Body of pancreas (tissue), 4 donors: ENCODE measurements around the gene CDK13. TPM values are rescaled to one million over a fixed set of nuclear protein-coding genes. Genes with fewer than 3 reads are reported as not detected.
A peak's percentile ranks its signal among the peaks of the same experiment; 100 is the strongest.

Experiments used
- ATAC-seq: fragments of 150-250 bp; one replicate; pipeline ENCODE4 v1.9.1; 2016
- DNase-seq, 4 donors: peaks; one replicate each; pipeline ENCODE4 v3.0.0-alpha.2; 2019
- H3K27ac ChIP-seq, 4 donors: fragments of 200-600 bp; sonication (generic); 1 replicate in 3 of 4; 2 replicates in 1 of 4; pipeline versions ENCODE4 v1.5.1 to v1.6.1; 2016 to 2019; ENCODE audit warnings: mild to moderate bottlenecking in 1 of 4, mixed read lengths in 1 of 4, moderate library complexity in 1 of 4
- H3K27me3 ChIP-seq, 2 donors: fragments of 200-600 bp; sonication (generic); one replicate each; pipeline ENCODE4 v1.6.0; 2016; ENCODE audit warnings: mild to moderate bottlenecking in 1 of 2
- H3K36me3 ChIP-seq, 2 donors: fragments of 200-600 bp; sonication (generic); replicated peaks in 1 of 2; 2 replicates each; pipeline ENCODE4 v1.5.1; 2016; ENCODE audit warnings: low read depth in 2 of 2; ENCODE audit not compliant: insufficient read depth in 1 of 2
- H3K4me1 ChIP-seq: fragments of 200-600 bp; sonication (generic); one replicate; pipeline ENCODE4 v1.6.0; 2016
- H3K4me3 ChIP-seq, 2 donors: fragments of 200-600 bp; sonication (generic); 1 replicate in 1 of 2; 2 replicates in 1 of 2; pipeline ENCODE4 v1.5.1; 2016 to 2019
- H3K9me3 ChIP-seq, 3 donors: fragments of 200-600 bp; sonication (generic); 1 replicate in 2 of 3; 2 replicates in 1 of 3; pipeline ENCODE4 v1.5.1; 2016
- CTCF ChIP-seq, 7 experiments: fragments of 450-650 bp in 4 of 7; fragments of 200-600 bp in 3 of 7; sonication (generic) in 3 of 7; IDR thresholded peaks; one replicate each; pipeline ENCODE4 v1.5.1; 2016 to 2019; ENCODE audit warnings: antibody characterized with exemption in 7 of 7
- POLR2A ChIP-seq, 3 donors: fragments of 450-650 bp; IDR thresholded peaks; one replicate each; pipeline ENCODE4 v1.6.1; 2016; ENCODE audit warnings: antibody characterized with exemption in 3 of 3, mild to moderate bottlenecking in 2 of 3
- WGBS, 2 donors: methylation state at CpG; one replicate each; pipeline ENCODE4 v1.1.5; 2017; 5-methylcytosine and 5-hydroxymethylcytosine counted together
- intact Hi-C: fragments of 100-400 bp; cut with DNase I; formaldehyde crosslinking; loops from one replicate; pipeline ENCODE4 v1.15.1; 2023
- total RNA-seq, 2 donors: library from RNA; depleted of rRNA; stranded (reverse); fragments of >200 nt; gene quantifications; one replicate each; pipeline ENCODE4 v1.1.0, GENCODE V29; 2016

The CDK13 gene
- total RNA-seq, 2 donors from 2014 or later = 73.2 to 97.6 TPM

- Histone ChIP-seq H3K4me3 (no peak overlapping the region), H3K4me1 (peaks cover 8% of the 10 kb centered on the region), H3K9me3 (no peaks in the 10 kb centered on the region), H3K27ac (no peak overlapping the region), H3K27me3 (no peaks in the 10 kb centered on the region), H3K36me3 (no peaks in the 10 kb centered on the region)
- ATAC-seq (no peak), DNase-seq (no peak)
- 81 to 83% methylated on average over 9 of the region's 9 CpGs for WGBS, 2 donors
- TF ChIP-seq CTCF (IDR thresholded peaks at IDR 0.05) (no peak), POLR2A (IDR thresholded peaks at IDR 0.05) (no peak)
- intact Hi-C loops = no loop called here
These were observed 3.4 kb upstream of the CDK13 start for GRCh38 chr7:39946693-39947092.

GRCh38 chr7:39948375-39948955 is 1.6 kb upstream of the CDK13 start:
- no peak for TF ChIP-seq POLR2A (IDR thresholded peaks at IDR 0.05)
- no peak for TF ChIP-seq CTCF (IDR thresholded peaks at IDR 0.05)
- no peaks in the 10 kb centered on the region for H3K27me3 ChIP-seq
- WGBS, 2 donors = 32 to 37% methylated on average over 10 of the region's 10 CpGs
- intact Hi-C loops = no loop called here
- H3K36me3 ChIP-seq = no peaks in the 10 kb centered on the region
- no peak for DNase-seq
- H3K4me1 ChIP-seq = peaks cover 9% of the 10 kb centered on the region
- no peaks in the 10 kb centered on the region for H3K9me3 ChIP-seq
- H3K27ac ChIP-seq = peak overlapping the region; percentile 73 to 99 (median 99)
- H3K4me3 ChIP-seq = peak overlapping the region in 1 of 2 donors; percentile 38
- ATAC-seq = no peak

DNA sequence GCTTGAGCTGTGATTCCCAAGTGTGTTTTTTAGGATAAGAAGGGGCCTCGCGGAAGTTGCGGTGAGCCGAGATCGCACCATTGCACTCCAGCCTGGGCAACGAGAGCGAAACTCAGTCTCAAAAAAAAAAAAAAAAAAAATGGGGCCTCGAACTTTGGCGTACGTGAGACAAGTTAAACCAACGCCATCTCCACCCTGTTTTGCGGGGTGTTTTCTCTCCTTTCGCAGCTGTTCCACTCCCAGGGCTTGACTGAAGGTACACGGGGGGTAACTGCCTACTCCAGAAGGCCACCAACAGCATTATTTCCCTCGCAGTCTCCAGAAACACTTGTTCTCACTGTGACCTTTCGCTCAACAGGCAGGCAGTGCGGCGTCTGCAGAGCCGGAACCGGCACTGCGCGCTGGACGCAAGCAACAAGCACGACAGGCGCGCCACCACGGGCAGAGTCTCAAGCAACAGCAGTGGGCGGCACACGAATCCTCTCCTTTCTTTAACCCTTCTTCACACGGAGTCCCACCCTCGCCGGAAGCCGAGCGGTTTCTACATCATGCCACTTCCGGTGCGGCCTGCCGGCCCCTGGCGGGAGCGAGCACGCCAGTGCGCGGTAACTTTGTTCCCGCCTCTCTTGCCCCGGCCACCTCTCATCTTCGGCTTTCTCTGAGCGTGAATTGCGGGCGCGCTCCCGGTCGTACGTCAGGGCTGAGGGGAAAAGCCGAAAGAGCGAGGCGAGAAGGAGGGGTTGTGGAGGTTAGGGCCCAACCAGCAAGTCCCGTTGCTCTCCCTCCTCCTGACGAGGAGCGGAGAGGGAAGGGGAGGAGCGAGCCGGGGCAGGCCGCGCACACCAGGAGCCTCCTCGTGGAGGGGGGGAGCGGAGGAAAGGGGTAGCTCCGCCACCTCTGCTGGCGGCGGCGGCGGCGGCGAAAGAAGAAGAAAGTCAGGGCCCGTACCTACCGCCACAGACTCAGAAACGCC is 814 bp upstream of the CDK13 start:
- no peaks in the 10 kb centered on the region for H3K36me3 ChIP-seq
- TF ChIP-seq CTCF (IDR thresholded peaks at IDR 0.05) (peak in 3 of 7 experiments; percentile 8 to 29 (median 12)), POLR2A (IDR thresholded peaks at IDR 0.05) (peak; percentile 84 to 98 (median 98))
- intact Hi-C loops = no loop called here
- ATAC-seq = peak; percentile 87
- peak; percentile 97 to 99 (median 97) for DNase-seq
- 0 to 1% methylated on average over 42 to 72 of the region's 74 CpGs for WGBS, 2 donors
- peaks cover 17% of the 10 kb centered on the region for H3K4me1 ChIP-seq
- H3K9me3 ChIP-seq = no peaks in the 10 kb centered on the region
- H3K4me3 ChIP-seq = peak overlapping the region; percentile 75 to 90
- H3K27me3 ChIP-seq = no peaks in the 10 kb centered on the region
- H3K27ac ChIP-seq = peak overlapping the region; percentile 99 to 100 (median 99)

DNA sequence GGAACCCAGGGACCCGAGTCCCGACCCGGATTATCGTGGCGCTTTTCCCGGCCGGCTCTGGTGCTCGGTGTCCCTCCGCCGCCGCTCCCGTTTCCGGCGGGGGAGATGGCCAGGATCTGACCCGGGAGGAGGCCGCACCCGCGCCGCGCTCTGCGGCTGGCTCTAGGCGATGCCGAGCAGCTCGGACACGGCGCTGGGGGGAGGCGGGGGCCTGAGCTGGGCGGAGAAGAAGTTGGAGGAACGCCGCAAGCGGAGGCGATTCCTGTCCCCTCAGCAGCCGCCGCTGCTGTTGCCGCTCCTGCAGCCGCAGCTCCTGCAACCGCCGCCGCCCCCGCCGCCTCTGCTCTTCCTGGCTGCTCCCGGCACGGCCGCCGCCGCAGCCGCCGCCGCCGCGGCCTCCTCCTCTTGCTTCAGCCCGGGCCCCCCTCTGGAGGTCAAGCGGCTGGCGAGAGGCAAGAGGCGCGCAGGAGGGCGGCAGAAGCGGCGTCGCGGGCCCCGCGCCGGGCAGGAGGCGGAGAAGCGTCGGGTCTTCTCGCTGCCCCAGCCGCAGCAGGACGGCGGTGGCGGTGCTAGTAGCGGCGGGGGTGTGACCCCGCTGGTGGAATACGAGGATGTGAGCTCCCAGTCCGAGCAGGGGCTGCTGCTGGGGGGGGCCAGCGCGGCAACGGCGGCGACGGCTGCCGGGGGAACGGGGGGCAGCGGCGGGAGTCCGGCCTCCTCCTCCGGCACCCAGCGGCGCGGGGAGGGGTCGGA is 593 bp downstream of the CDK13 start:
- Histone ChIP-seq H3K4me1 (peaks cover 31% of the 10 kb centered on the region), H3K36me3 (no peaks in the 10 kb centered on the region), H3K27ac (peak overlapping the region; percentile 99 to 100 (median 99)), H3K9me3 (no peaks in the 10 kb centered on the region), H3K4me3 (peak overlapping the region; percentile 75 to 90), H3K27me3 (no peaks in the 10 kb centered on the region)
- peak; percentile 50 to 57 (median 54) for DNase-seq
- peak; percentile 7 for ATAC-seq
- intact Hi-C loops = loop anchor here (10.0 kb wide), 1 partner anchor 104 kb away; no protein-coding TSS in a partner anchor
- TF ChIP-seq POLR2A (IDR thresholded peaks at IDR 0.05) (no peak), CTCF (IDR thresholded peaks at IDR 0.05) (no peak)
- WGBS, 2 donors = 0% methylated on average over 14 to 80 of the region's 93 CpGs
